ENCODE measurements around the gene ARHGAP31.

DNA sequence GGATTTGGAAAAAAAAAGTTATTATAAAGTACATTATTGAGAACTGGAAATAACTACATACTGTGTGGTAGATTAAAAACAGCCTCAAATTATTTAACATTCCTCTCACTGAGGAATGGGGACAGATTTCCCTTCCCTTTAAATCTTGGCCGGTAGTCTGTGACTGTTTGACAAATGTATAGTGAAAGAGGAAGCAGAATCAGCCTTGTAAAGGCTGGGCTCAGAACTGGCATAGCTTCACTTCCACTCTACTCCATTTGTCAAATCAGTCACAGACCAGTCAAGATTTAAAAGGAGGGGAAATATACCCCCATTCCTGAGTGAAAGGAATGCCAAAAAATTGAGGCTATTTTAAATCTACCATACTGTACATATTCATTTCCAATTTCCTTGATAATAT, 35.3 kb upstream of the ARHGAP31 start:
- TF ChIP-seq CTCF (conservative IDR thresholded peaks at IDR 0.05; ENCODE audit: low read depth, low read length) (no peak), EZH2 (IDR thresholded peaks at IDR 0.05; ENCODE audit: borderline replicate concordance, low read depth, low read length, poor library complexity, severe bottlenecking) (no peak)
